Fibroblast of pulmonary artery (primary cell): ENCODE measurements around the gene ASZ1.

Experiments
- DNase-seq: peaks from one replicate; pipeline ENCODE4 v3.0.0-alpha.2; 2010; ENCODE audit warnings: low read depth
- H3K4me3 ChIP-seq: replicated peaks from 2 replicates; pipeline ENCODE4 v1.5.1; 2011; ENCODE audit warnings: low read depth, mild to moderate bottlenecking, control low read depth, low read length, moderate library complexity
- CTCF ChIP-seq: IDR thresholded peaks from 2 replicates; pipeline ENCODE4 v1.5.1; 2011; ENCODE audit warnings: mild to moderate bottlenecking, control low read depth, low read length, inconsistent platforms; ENCODE audit errors: missing control alignments

Gene ASZ1

GRCh38 chr7:117403737-117404136 lies 23.6 kb downstream of the ASZ1 start:
- no peak overlapping the region for H3K4me3 ChIP-seq
- no peak for TF ChIP-seq CTCF
- DNase-seq, result no peak

GRCh38 chr7:117402109-117402508 lies 25.2 kb downstream of the ASZ1 start:
- no peak overlapping the region for H3K4me3 ChIP-seq
- DNase-seq, result peak; percentile 13
- TF ChIP-seq CTCF, result no peak

GRCh38 chr7:117401293-117402002 lies 25.8 kb downstream of the ASZ1 start:
- peak; percentile 20 for DNase-seq
- H3K4me3 ChIP-seq, result no peak overlapping the region
- TF ChIP-seq CTCF, result peak; percentile 40

GRCh38 chr7:117399820-117400422 lies 27.4 kb downstream of the ASZ1 start:
- TF ChIP-seq CTCF, result peak; percentile 50
- H3K4me3 ChIP-seq, result no peak overlapping the region
- peak; percentile 19 for DNase-seq

- H3K4me3 ChIP-seq, result no peak overlapping the region
- no peak for DNase-seq
- no peak for TF ChIP-seq CTCF
Observed at GRCh38 chr7:117395743-117396142, 31.6 kb downstream of the ASZ1 start.

GRCh38 chr7:117393781-117394180 lies 33.5 kb downstream of the ASZ1 start:
- H3K4me3 ChIP-seq, result no peak overlapping the region
- no peak for TF ChIP-seq CTCF
- DNase-seq, result no peak

- DNase-seq, result no peak
- no peak overlapping the region for H3K4me3 ChIP-seq
- no peak for TF ChIP-seq CTCF
Observed at GRCh38 chr7:117389871-117390270, 37.4 kb downstream of the ASZ1 start.
